ENCODE results near the gene SLC35C1.
"Not testable (repeated sequence)": the region's sequence is repeated elsewhere in the genome, so short reads cannot be mapped to it uniquely, and the experiment has no call there.

Gene SLC35C1

DNA sequence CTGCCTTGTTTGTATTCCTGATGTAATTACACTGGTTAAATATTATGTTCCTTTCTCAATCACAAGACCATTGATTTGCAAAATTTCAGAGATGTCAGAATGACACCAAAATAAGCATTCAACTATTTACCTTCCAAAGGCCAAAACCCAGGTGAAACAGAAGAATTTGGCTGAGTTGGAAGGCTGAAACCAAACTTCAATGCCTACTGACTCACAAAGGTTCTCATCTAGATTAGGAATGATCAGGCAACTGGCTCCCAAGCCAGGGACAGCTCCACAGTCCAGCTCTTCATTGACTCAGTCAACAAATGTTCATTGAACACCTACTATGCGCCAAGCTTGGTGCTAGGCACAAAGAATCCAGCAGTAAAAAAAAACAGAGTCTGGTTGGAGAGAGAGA is 13.4 kb upstream of the SLC35C1 start:
- no peak for DNase-seq

GRCh38 chr11:45794169-45794568 is 10.8 kb upstream of the SLC35C1 start:
- DNase-seq, result no peak

DNA sequence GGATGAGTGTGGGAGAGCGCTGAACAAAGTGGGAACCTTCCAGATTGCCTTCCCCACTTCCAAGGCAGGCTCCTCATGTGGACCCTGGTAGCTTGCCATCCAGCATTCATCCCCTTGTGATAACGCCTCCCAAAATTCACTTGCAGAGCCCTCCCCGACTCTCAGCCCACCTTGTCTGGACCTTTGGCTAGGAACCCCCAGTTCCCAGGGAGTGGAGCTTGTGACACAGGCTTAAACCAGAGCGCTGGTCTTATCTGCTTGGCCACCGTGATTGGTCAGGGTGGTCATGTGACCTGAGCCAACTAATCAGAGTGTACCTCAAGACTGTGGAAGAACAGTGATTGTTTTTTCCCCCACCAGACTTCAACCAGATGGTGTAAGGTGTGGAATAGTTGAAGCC is 9.6 kb upstream of the SLC35C1 start:
- no peak for DNase-seq

DNA sequence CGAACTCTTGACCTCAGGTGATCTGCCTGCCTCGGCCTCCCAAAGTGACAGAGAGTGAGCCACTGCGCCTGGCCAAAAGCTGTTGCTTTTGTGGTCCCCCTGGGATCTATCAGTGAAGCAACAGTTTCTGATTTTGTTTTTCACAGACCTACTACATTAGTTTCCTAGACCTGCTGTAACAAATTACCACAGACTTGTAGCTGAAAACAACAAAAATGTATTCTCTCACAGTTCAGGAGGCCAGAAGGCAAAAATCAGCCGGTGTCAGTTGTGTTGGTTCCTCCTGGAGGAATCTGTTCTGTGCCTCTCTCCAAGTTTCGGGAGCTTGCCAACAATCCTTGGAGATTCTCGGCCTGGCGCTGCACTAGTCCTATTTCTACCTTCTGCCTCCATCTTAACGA is 8.5 kb upstream of the SLC35C1 start:
- no peak for DNase-seq

GRCh38 chr11:45798793-45799441 is 6.0 kb upstream of the SLC35C1 start:
- no peak for DNase-seq

DNA sequence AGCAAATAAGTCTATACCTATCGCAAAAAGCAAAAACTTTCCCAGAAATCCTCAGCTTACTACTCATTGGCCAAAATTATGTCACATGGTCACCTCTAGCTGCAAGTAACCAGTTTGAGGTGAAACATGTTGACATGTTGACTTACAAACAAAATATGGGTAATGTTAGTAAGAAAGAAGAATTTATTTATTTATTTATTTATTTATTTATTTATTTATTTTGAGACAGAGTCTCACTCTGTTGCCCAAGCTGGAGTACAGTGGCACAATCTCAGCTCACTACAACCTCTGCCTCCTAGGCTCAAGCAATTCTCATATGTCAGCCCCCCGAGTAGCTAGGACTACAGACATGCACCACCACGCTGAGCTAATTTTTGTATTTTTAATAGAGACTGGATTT is 5.4 kb upstream of the SLC35C1 start:
- DNase-seq, result no peak

DNA sequence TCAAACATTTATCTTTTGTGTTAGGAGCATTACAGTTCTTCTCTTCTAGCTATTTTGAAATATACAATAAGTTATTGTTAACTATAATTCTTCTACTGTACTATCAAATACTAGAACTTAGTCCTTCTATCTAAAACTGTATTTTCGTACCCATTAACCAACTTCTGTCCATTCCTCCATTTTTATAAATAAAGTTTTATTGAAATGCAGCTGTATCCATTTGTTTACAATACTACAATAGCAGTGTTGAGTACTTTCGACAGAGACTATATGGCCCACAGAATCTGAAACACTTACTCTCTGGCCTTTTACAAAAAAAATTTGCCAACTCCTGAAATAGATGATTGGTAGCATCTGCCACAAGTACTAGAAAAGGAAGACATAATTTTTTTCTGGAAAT is 4.7 kb upstream of the SLC35C1 start:
- no peak for DNase-seq

GRCh38 chr11:45801723-45802315 is 3.1 kb upstream of the SLC35C1 start:
- DNase-seq, result no peak

- DNase-seq, result no peak
These were observed 2.2 kb upstream of the SLC35C1 start for GRCh38 chr11:45802531-45803317.

GRCh38 chr11:45803971-45804760 is 783 bp upstream of the SLC35C1 start:
- peak; percentile 53 for DNase-seq

DNA sequence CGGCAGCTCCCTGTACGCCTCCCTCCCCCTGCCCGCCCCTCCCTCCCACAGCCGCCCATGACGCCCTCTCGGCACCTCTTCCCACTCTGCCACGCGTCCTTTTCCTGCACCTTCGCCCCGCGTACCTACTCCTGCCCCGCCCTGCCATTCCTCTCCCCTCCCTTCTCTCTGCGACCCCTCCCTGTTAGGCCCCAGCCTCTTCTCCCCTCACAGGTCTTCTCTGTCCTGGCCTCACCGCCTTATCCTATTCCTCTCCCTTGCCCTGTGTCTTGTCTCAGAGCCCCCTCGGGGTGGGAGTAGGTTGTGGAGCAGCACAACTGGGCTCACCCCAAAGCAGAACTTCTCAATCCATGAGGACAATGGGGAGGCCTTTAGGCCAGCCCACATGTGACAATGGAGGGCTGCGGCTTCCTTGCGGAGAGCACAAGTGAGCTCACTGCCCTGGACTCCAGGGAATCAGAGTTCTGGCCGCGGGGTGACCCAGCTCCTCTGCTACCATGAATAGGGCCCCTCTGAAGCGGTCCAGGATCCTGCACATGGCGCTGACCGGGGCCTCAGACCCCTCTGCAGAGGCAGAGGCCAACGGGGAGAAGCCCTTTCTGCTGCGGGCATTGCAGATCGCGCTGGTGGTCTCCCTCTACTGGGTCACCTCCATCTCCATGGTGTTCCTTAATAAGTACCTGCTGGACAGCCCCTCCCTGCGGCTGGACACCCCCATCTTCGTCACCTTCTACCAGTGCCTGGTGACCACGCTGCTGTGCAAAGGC is 539 bp downstream of the SLC35C1 start:
- DNase-seq, result peak; percentile 69

GRCh38 chr11:45806072-45806933 is 1.4 kb downstream of the SLC35C1 start:
- no peak for DNase-seq

DNA sequence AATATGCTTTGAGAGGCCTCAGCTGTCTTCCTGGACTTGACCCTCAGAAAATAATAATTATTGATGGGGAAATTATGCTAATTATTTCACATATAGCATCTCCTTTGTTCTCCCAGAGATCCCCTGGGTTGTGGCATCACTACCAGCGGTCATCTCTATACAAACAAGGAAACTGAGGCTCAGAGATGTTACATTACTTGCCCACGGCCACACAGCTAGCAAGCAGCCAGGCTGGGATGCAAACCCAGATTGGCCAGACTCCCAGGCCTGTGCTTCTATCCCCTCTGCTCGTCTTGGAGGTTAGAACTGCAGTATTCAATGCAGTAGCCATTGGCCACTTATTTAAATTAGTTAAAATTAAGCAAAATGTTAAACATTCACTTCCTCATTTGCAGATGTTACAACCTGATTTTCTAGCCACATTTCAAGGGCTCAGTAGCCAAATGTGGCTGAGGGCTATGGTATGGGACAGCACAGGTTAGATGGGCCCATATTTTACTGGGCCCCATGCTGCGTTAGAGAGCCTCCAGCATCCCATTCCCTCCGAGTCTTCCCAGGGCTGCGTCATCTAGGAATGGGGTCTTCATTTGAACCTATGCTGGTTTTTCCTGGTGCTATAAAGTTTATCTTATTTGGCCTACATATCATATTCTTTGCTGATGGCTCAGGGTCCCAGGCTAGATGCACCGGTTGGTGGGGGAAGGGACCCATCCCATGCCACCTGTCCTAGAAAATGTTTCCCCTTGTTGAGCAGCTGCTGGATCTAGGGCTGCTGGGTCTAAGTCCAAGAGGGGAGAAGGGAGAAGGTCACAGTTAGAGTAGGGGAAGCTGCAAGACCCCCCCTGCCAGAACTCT is 2.2 kb downstream of the SLC35C1 start:
- no peak for DNase-seq

DNA sequence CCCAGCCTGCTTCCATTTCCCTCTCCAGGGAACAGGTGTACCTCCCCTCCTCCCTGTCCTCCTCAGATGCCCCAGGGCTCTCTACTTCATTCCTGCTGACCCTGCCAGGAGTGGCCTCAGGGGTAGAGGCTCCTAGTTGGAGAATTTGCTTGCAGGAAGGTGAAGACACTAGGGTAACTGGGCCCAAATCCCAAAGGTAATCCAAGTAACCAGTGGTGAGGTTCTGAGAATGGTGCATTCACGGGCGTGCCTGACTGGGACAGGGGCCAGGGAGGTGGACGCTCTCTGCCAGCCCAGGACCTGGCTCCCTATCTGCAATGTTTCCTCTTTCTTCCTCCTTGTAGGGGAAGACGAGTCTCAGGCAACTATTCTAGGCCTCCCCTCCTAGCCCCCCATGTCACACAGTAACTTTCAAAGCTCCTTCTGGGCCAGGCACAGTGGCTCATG is 2.9 kb downstream of the SLC35C1 start:
- DNase-seq, result no peak

- not testable (repeated sequence) for DNase-seq
These were observed 3.5 kb downstream of the SLC35C1 start for GRCh38 chr11:45808427-45808826.

DNA sequence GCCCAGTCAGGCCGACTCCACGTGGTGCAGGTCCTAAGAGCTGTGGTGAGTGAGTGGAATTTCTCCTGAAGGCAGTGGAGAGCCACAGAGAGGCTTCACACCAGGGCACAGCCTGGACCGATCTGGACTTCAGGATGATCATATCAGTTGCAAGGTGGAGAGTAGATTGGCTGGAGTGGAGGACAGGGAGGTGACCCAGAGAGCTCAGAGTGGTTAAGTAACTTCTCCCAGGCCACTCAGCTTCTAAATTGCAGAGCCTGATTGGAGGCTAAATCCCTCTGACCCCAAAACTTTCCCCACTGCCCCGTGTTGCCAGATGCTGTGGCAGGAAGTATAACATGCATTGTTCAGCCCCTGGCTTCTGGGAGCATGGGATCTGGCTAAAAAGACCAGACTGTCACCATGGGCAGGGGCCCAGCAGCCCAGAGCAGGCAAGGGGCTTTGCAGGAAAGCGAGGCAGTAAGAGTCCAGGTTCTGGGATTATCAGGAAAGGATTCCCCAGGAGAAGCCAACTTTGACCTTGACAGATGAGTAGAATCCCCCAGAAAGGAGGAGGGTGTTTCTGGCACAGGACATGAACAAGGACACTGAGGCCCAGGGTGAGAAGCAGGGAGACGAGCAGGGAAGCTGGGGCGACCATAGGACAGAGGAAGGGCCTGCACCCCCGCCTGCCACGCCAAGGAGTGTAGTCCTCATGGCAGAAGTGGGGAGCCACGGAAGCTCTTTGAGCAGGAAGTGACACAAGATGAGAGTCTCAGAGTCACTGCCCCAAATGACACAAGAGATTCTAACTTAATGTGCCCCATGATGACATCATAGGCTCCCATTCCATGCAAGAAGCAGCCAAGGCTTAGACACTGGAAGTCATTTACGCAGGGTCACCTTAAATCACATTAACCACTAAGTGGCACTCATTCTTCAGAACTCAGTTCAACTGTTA is 4.8 kb downstream of the SLC35C1 start:
- no peak for DNase-seq

- no peak for DNase-seq
These were observed 5.6 kb downstream of the SLC35C1 start for GRCh38 chr11:45810431-45811108.

DNA sequence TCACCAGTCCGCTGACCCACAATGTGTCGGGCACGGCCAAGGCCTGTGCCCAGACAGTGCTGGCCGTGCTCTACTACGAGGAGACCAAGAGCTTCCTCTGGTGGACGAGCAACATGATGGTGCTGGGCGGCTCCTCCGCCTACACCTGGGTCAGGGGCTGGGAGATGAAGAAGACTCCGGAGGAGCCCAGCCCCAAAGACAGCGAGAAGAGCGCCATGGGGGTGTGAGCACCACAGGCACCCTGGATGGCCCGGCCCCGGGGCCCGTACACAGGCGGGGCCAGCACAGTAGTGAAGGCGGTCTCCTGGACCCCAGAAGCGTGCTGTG is 6.1 kb downstream of the SLC35C1 start:
- DNase-seq, result no peak

All from fibroblast of skin of right biceps (primary cell).